CD14-positive monocyte (primary cell): ENCODE data around the gene EXOC4. TPM values are rescaled to one million over a fixed set of nuclear protein-coding genes. Genes with fewer than 3 reads are reported as not detected.

Experiments
- DNase-seq, 3 donors: peaks; one replicate each; pipeline ENCODE4 v3.0.0-alpha.2; 2011 to 2022
- H2AFZ ChIP-seq: 2 replicates; pipeline ENCODE4 v1.6.0; 2012; ENCODE audit warnings: mild to moderate bottlenecking, low read depth, low read length, inconsistent platforms; ENCODE audit not compliant: insufficient read depth, poor library complexity, severe bottlenecking
- H3K27ac ChIP-seq, 2 donors: 1 replicate in 1 of 2; 2 replicates in 1 of 2; pipeline ENCODE4 v1.5.1; 2012 to 2013; ENCODE audit warnings: low read length in 2 of 2, control low read depth in 1 of 2, inconsistent platforms in 1 of 2, low read depth in 1 of 2, mild to moderate bottlenecking in 1 of 2
- H3K27me3 ChIP-seq, 2 donors: one replicate each; pipeline versions ENCODE4 v1.6.0 to v1.6.1; 2011 to 2013; ENCODE audit warnings: low read length in 2 of 2; ENCODE audit not compliant: control insufficient read depth in 2 of 2, insufficient read depth in 2 of 2
- H3K36me3 ChIP-seq, 2 donors: replicated peaks in 1 of 2; 1 replicate in 1 of 2; 2 replicates in 1 of 2; pipeline versions ENCODE4 v1.5.1 to v1.6.1; 2012 to 2013; ENCODE audit warnings: low read length in 2 of 2, control low read depth in 1 of 2, inconsistent platforms in 1 of 2, mild to moderate bottlenecking in 1 of 2; ENCODE audit not compliant: insufficient read depth in 2 of 2, control insufficient read depth in 1 of 2
- H3K4me1 ChIP-seq, 2 donors: 1 replicate in 1 of 2; 2 replicates in 1 of 2; pipeline versions ENCODE4 v1.5.1 to v1.6.1; 2012 to 2013; ENCODE audit warnings: low read length in 2 of 2, control low read depth in 1 of 2, inconsistent platforms in 1 of 2, mild to moderate bottlenecking in 1 of 2, moderate library complexity in 1 of 2; ENCODE audit not compliant: insufficient read depth in 2 of 2, control insufficient read depth in 1 of 2
- H3K4me2 ChIP-seq: replicated peaks from 2 replicates; pipeline ENCODE3; 2012; ENCODE audit warnings: low read length, moderate library complexity, mild to moderate bottlenecking; ENCODE audit not compliant: poor library complexity, severe bottlenecking; ENCODE audit errors: extremely low read depth
- H3K4me3 ChIP-seq, 3 experiments: fragments of 200-600 bp in 1 of 3; sonication (generic) in 1 of 3; replicated peaks in 1 of 3; 1 replicate in 2 of 3; 2 replicates in 1 of 3; pipeline ENCODE4 v1.5.1; 2011 to 2013; ENCODE audit warnings: low read length in 3 of 3, mild to moderate bottlenecking in 3 of 3, control low read depth in 2 of 3, low read depth in 2 of 3, inconsistent platforms in 1 of 3, moderate library complexity in 1 of 3
- H3K79me2 ChIP-seq: 2 replicates; pipeline ENCODE4 v1.6.0; 2012; ENCODE audit warnings: mild to moderate bottlenecking, control low read depth, inconsistent platforms, low read length, moderate library complexity; ENCODE audit not compliant: insufficient read depth
- H3K9ac ChIP-seq: 2 replicates; pipeline ENCODE4 v1.6.0; 2017; ENCODE audit warnings: low read length, mild to moderate bottlenecking; ENCODE audit not compliant: insufficient read depth, poor library complexity, severe bottlenecking
- H3K9me3 ChIP-seq, 2 donors: replicated peaks in 1 of 2; 1 replicate in 1 of 2; 2 replicates in 1 of 2; pipeline versions ENCODE4 v1.5.1 to v1.6.1; 2012 to 2013; ENCODE audit warnings: low read length in 2 of 2, control low read depth in 1 of 2; ENCODE audit not compliant: control insufficient read depth in 1 of 2, insufficient read depth in 1 of 2
- H4K20me1 ChIP-seq: 2 replicates; pipeline ENCODE4 v1.6.0; 2012; ENCODE audit warnings: mild to moderate bottlenecking, low read length, control low read depth, moderate library complexity; ENCODE audit not compliant: insufficient read depth
- H3K27ac Mint-ChIP-seq, 7 donors: one replicate each; pipeline ENCODE4 v1.8.0; 2020; ENCODE audit warnings: mild to moderate bottlenecking in 7 of 7, mixed read lengths in 7 of 7, moderate library complexity in 6 of 7, inconsistent platforms in 2 of 7
- H3K27me3 Mint-ChIP-seq, 3 donors: one replicate each; pipeline ENCODE4 v1.8.0; 2021 to 2022; ENCODE audit warnings: low read depth in 3 of 3, mild to moderate bottlenecking in 3 of 3, mixed read lengths in 3 of 3, moderate library complexity in 3 of 3, inconsistent platforms in 1 of 3
- H3K36me3 Mint-ChIP-seq, 2 donors: one replicate each; pipeline ENCODE4 v1.8.0; 2020; ENCODE audit warnings: mixed read lengths in 2 of 2, inconsistent platforms in 1 of 2, mild to moderate bottlenecking in 1 of 2
- H3K4me1 Mint-ChIP-seq: one replicate; pipeline ENCODE4 v1.8.0; 2020; ENCODE audit warnings: mild to moderate bottlenecking, mixed read lengths
- H3K4me3 Mint-ChIP-seq, 2 donors: one replicate each; pipeline ENCODE4 v1.8.0; 2020; ENCODE audit warnings: mild to moderate bottlenecking in 2 of 2, mixed read lengths in 2 of 2, moderate library complexity in 1 of 2
- H3K9me3 Mint-ChIP-seq, 7 donors: one replicate each; pipeline ENCODE4 v1.8.0; 2020 to 2022; ENCODE audit warnings: mixed read lengths in 7 of 7, mild to moderate bottlenecking in 6 of 7, moderate library complexity in 6 of 7, inconsistent platforms in 2 of 7
- WGBS: methylation state at CpG from one replicate; pipeline ENCODE4 v1.1.5; 2013; ENCODE audit warnings: missing lambda C conversion rate; ENCODE audit not compliant: insufficient coverage; 5-methylcytosine and 5-hydroxymethylcytosine counted together
- intact Hi-C, 2 donors: fragments of 100-400 bp; cut with micrococcal nuclease; formaldehyde crosslinking; loops; one replicate each; pipeline versions ENCODE4 v1.15.0 to v1.15.1; 2023
- polyA plus RNA-seq, 3 donors: library from polyadenylated mRNA; depleted of rRNA in 1 of 3; unstranded in 2 of 3; stranded (reverse) in 1 of 3; fragments of 300-500 nt in 2 of 3; fragments of >200 nt in 1 of 3; fragmentation: Illumina TruSeq in 2 of 3; gene quantifications; 1 replicate in 2 of 3; 2 replicates in 1 of 3; pipeline ENCODE4 v1.2.3, GENCODE V29; 2012 to 2021
- TF ChIP-seq, protein P1 (sequence below): fragments of 200-600 bp; IDR thresholded peaks from one replicate; pipeline ENCODE4 v1.8.0; 2022; ENCODE audit warnings: antibody characterized with exemption, mild to moderate bottlenecking

Gene EXOC4
- polyA plus RNA-seq, 3 donors, result 20.6 to 22.3 (median 22.3) TPM

DNA sequence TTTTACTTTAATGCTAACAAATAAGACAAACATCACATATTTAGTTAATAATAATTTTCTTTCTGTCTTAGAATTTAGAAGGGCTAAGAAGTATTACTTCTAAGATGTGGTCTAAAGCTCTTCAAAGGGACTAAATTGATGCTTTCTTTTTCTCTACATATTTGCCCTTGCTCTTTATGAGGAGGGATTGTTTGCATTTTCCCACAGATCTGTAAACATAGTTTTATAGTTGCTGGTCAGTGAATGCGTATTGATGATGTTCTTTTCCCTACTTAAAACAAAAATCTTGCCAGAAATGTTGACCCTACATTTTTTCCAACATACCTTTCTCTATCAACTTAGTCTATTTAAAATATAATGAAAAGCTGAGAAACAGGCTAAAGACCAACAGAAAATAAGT lies 501.8 kb downstream of the EXOC4 start:
- H3K9me3 Mint-ChIP-seq, result no peaks in the 10 kb centered on the region
- WGBS, result no CpG with 5 or more reads among the region's 1 CpG

GRCh38 chr7:133755901-133756300 lies 503.0 kb downstream of the EXOC4 start:
- no peaks in the 10 kb centered on the region for H3K27me3 ChIP-seq
- no peak overlapping the region for H3K4me3 ChIP-seq
- no peaks in the 10 kb centered on the region for H4K20me1 ChIP-seq
- H3K27ac ChIP-seq, result no peak overlapping the region
- Mint-ChIP-seq H3K9me3 (no peaks in the 10 kb centered on the region), H3K27me3 (no peaks in the 10 kb centered on the region), H3K27ac (no peak overlapping the region), H3K36me3 (peaks cover 0 to 3% of the 10 kb centered on the region in 2 donors), H3K4me3 (no peak overlapping the region), H3K4me1 (no peaks in the 10 kb centered on the region)
- TF ChIP-seq, protein P1, sequence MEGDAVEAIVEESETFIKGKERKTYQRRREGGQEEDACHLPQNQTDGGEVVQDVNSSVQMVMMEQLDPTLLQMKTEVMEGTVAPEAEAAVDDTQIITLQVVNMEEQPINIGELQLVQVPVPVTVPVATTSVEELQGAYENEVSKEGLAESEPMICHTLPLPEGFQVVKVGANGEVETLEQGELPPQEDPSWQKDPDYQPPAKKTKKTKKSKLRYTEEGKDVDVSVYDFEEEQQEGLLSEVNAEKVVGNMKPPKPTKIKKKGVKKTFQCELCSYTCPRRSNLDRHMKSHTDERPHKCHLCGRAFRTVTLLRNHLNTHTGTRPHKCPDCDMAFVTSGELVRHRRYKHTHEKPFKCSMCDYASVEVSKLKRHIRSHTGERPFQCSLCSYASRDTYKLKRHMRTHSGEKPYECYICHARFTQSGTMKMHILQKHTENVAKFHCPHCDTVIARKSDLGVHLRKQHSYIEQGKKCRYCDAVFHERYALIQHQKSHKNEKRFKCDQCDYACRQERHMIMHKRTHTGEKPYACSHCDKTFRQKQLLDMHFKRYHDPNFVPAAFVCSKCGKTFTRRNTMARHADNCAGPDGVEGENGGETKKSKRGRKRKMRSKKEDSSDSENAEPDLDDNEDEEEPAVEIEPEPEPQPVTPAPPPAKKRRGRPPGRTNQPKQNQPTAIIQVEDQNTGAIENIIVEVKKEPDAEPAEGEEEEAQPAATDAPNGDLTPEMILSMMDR, result no peak
- H3K4me2 ChIP-seq, result no peak overlapping the region
- no peak for DNase-seq
- no peaks in the 10 kb centered on the region for H3K79me2 ChIP-seq
- H3K4me1 ChIP-seq, result no peaks in the 10 kb centered on the region
- no peak overlapping the region for H2AFZ ChIP-seq
- intact Hi-C loops, result no loop called here
- H3K9ac ChIP-seq, result no peak overlapping the region
- H3K9me3 ChIP-seq, result no peaks in the 10 kb centered on the region
- H3K36me3 ChIP-seq, result no peaks in the 10 kb centered on the region

More for the DNA sequence above, 501.8 kb downstream of the EXOC4 start:
- Histone ChIP-seq H3K27ac (no peak overlapping the region), H3K4me2 (no peak overlapping the region), H3K9me3 (no peaks in the 10 kb centered on the region), H2AFZ (no peak overlapping the region), H3K4me1 (no peaks in the 10 kb centered on the region), H3K27me3 (no peaks in the 10 kb centered on the region), H3K79me2 (no peaks in the 10 kb centered on the region), H3K9ac (no peak overlapping the region), H4K20me1 (no peaks in the 10 kb centered on the region), H3K36me3 (no peaks in the 10 kb centered on the region), H3K4me3 (no peak overlapping the region)
- no peak for DNase-seq
- no peaks in the 10 kb centered on the region for H3K4me1 Mint-ChIP-seq
- H3K36me3 Mint-ChIP-seq, result peaks cover 0 to 3% of the 10 kb centered on the region in 2 donors
- no peak overlapping the region for H3K4me3 Mint-ChIP-seq
- H3K27me3 Mint-ChIP-seq, result no peaks in the 10 kb centered on the region
- no peak overlapping the region for H3K27ac Mint-ChIP-seq
- intact Hi-C loops, result no loop called here
- TF ChIP-seq, protein P1, result no peak
